Measurements from ENCODE around the gene BRSK1. TPM values are rescaled to one million over a fixed set of nuclear protein-coding genes. Genes with fewer than 3 reads are reported as not detected.

Gene BRSK1
- polyA plus RNA-seq, 1 experiment: 12.8 TPM

DNA sequence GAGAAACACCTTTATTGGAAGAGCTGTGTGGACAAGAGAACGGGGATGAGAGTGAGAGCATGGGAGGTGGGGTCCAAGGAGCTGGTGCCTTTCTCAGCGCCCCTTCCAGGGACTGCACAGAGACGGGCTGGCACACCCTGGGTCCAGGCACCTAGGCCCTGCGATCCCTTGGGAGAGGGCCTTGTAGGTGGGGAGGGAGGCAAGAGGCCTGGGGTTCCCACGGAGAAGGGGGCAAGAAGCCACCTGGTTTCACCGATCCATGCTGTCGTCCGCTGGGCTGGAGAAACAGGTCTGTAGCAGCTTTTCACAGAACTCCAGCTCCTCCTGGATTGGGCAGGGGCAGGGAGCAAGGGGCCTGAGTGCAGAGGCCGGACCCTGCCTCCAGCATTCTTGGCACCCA, 21.4 kb upstream of the BRSK1 start:
- no peaks in the 10 kb centered on the region for H3K36me3 ChIP-seq (ENCODE audit: control insufficient read depth, insufficient read depth, low read length)
- H3K27me3 ChIP-seq (ENCODE audit: control insufficient read depth, insufficient read depth, low read length): no peaks in the 10 kb centered on the region
- no peak overlapping the region for H3K4me3 ChIP-seq (ENCODE audit: low read depth, low read length)
- ChIA-PET CTCF (interaction anchor here (0.9 to 1.5 kb wide), 3 partner anchors 39 to 205 kb away, joined by 3 to 5 read pairs (median 3); no protein-coding TSS in a partner anchor), POLR2A (no interaction called here)
- TF ChIP-seq, protein P1, sequence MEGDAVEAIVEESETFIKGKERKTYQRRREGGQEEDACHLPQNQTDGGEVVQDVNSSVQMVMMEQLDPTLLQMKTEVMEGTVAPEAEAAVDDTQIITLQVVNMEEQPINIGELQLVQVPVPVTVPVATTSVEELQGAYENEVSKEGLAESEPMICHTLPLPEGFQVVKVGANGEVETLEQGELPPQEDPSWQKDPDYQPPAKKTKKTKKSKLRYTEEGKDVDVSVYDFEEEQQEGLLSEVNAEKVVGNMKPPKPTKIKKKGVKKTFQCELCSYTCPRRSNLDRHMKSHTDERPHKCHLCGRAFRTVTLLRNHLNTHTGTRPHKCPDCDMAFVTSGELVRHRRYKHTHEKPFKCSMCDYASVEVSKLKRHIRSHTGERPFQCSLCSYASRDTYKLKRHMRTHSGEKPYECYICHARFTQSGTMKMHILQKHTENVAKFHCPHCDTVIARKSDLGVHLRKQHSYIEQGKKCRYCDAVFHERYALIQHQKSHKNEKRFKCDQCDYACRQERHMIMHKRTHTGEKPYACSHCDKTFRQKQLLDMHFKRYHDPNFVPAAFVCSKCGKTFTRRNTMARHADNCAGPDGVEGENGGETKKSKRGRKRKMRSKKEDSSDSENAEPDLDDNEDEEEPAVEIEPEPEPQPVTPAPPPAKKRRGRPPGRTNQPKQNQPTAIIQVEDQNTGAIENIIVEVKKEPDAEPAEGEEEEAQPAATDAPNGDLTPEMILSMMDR (IDR thresholded peaks at IDR 0.05; ENCODE audit: insufficient read depth, low read depth, low read length): no peak
- no peak for DNase-seq (ENCODE audit: low read depth)

DNA sequence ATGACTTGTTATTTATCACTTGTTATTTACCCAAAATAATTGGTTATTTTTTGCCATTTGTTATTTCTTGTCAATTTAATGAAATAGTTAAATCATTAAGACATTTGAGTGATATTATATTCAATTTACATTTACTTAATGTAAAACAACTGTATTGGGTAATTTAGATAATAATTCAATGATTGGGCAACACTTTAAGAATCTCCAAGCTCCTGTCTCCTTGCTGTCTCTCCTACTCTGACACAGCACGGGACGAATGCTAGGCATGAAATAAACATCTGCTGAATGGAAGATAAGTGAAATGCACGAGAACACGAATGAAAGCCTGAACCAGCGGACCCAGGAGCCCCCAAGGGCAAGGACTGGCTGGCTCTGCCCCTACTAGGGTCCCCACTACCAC, 19.3 kb upstream of the BRSK1 start:
- CTCF ChIA-PET: no interaction called here
- Histone ChIP-seq H3K36me3 (ENCODE audit: control insufficient read depth, insufficient read depth, low read length) (no peaks in the 10 kb centered on the region), H3K27me3 (ENCODE audit: control insufficient read depth, insufficient read depth, low read length) (no peaks in the 10 kb centered on the region), H3K4me3 (ENCODE audit: low read depth, low read length) (no peak overlapping the region)
- no peak for DNase-seq (ENCODE audit: low read depth)
- POLR2A ChIA-PET: no interaction called here
- TF ChIP-seq, protein P1 (IDR thresholded peaks at IDR 0.05; ENCODE audit: insufficient read depth, low read depth, low read length): no peak

DNA sequence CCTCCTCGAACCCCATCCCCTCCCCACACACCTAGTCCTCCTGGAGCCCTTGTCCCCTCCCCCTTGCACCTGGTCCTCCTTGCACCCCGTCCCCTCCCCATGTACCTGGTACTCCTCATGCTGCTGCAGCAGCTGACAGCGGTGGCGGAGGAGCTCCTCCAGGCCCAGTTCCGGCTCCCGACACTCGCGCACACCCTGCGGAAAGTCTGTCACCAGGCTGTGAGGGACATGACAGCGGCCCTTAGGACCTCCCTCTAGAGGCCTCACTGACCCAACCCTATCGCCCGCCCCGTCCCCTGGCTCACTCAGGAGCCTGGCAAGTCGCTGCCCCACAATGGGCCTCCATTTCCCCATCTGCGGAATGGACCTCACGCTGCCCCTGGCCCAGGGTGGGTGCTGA, 18.6 kb upstream of the BRSK1 start:
- CTCF ChIA-PET: no interaction called here
- no peak overlapping the region for H3K4me3 ChIP-seq (ENCODE audit: low read depth, low read length)
- H3K27me3 ChIP-seq (ENCODE audit: control insufficient read depth, insufficient read depth, low read length): no peaks in the 10 kb centered on the region
- POLR2A ChIA-PET: no interaction called here
- H3K36me3 ChIP-seq (ENCODE audit: control insufficient read depth, insufficient read depth, low read length): no peaks in the 10 kb centered on the region
- DNase-seq (ENCODE audit: low read depth): no peak
- TF ChIP-seq, protein P1 (IDR thresholded peaks at IDR 0.05; ENCODE audit: insufficient read depth, low read depth, low read length): no peak

DNA sequence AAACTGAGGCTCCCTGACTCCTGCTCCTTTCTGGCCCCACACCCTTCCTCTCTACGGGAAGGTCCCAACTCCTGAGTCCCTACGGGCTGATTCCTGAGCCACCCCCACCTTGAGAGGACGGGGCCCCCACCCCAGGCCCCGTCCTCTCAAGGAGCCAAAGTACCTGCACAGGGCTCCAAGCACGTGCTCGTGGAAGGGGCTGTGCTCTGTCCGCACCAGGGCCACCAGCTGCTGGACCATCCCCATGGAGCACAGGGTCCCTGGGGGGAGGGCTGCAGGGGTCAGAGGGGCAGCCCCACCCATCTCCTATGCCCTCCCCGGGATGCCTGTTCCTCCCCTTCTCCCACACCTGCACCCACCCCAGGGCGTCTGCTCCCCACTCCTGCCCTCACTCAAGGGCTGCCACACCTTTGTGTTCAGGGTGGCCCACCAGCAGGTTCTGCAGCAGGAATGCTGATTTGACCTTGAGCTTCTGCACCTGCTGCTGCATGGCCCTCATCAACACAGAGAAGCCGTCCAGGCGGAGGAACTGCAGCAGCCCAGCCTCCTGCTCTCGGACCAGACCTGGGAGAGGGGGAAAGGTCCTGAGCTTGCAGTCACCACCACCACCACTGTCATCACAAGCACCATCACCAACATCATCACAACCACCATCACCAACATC, 17.9 kb upstream of the BRSK1 start:
- CTCF ChIA-PET: no interaction called here
- H3K27me3 ChIP-seq (ENCODE audit: control insufficient read depth, insufficient read depth, low read length): no peaks in the 10 kb centered on the region
- H3K4me3 ChIP-seq (ENCODE audit: low read depth, low read length): no peak overlapping the region
- DNase-seq (ENCODE audit: low read depth): no peak
- H3K36me3 ChIP-seq (ENCODE audit: control insufficient read depth, insufficient read depth, low read length): no peaks in the 10 kb centered on the region
- TF ChIP-seq, protein P1 (IDR thresholded peaks at IDR 0.05; ENCODE audit: insufficient read depth, low read depth, low read length): no peak
- POLR2A ChIA-PET: no interaction called here

DNA sequence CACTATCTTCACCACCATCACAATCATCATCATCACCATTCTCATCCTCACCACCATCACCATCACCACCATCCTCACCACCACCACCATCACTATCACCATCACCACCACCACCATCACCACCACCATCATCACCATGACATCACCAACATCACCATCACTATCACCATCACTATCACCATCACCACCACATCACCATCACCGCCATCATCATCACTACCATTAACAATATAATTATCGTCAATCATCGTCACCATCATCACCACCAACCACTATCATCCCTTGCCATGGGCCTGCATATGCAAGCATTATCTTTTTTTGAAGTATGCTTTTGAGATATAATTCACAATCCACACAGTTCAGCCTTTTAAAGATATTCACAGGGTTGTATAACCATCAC, 17.4 kb upstream of the BRSK1 start:
- no peaks in the 10 kb centered on the region for H3K27me3 ChIP-seq (ENCODE audit: control insufficient read depth, insufficient read depth, low read length)

More for the DNA sequence above, 17.4 kb upstream of the BRSK1 start:
- Histone ChIP-seq H3K36me3 (ENCODE audit: control insufficient read depth, insufficient read depth, low read length) (no peaks in the 10 kb centered on the region), H3K4me3 (ENCODE audit: low read depth, low read length) (no peak overlapping the region)
- no peak for DNase-seq (ENCODE audit: low read depth)
- TF ChIP-seq, protein P1 (IDR thresholded peaks at IDR 0.05; ENCODE audit: insufficient read depth, low read depth, low read length): no peak
- POLR2A ChIA-PET: no interaction called here
- CTCF ChIA-PET: no interaction called here

Measured in BJ (cell line).